Lower leg skin (tissue), 4 donors: ENCODE measurements around the gene JARID2. TPM values are rescaled to one million over a fixed set of nuclear protein-coding genes. Genes with fewer than 3 reads are reported as not detected.
A peak's percentile ranks its signal among the peaks of the same experiment; 100 is the strongest.

Experiments
- DNase-seq, 2 donors: peaks; one replicate each; pipeline ENCODE4 v3.0.0-alpha.2; 2019; ENCODE audit warnings: low spot score in 2 of 2
- H3K4me3 ChIP-seq: fragments of 200-600 bp; sonication (generic); 2 replicates; pipeline ENCODE4 v1.5.1; 2017; ENCODE audit warnings: mild to moderate bottlenecking, low read depth; ENCODE audit not compliant: poor library complexity, severe bottlenecking
- POLR2A ChIP-seq, 2 donors: fragments of 450-650 bp; IDR thresholded peaks; one replicate each; pipeline ENCODE4 v1.6.1; 2016 to 2017; ENCODE audit warnings: antibody characterized with exemption in 2 of 2, mild to moderate bottlenecking in 1 of 2, moderate library complexity in 1 of 2
- WGBS, 2 donors: methylation state at CpG; one replicate each; pipeline ENCODE4 v1.1.5; 2018; 5-methylcytosine and 5-hydroxymethylcytosine counted together
- intact Hi-C: fragments of 100-400 bp; cut with DNase I; formaldehyde crosslinking; loops from one replicate; pipeline ENCODE4 v1.15.0; 2023; ENCODE audit warnings: low total_unique reads
- total RNA-seq, 4 donors: library from RNA; depleted of rRNA; stranded (reverse); fragments of >200 nt; gene quantifications; one replicate each; pipeline ENCODE4 v1.1.0, GENCODE V29; 2016
- TF ChIP-seq, protein P1 (sequence below), 3 donors: fragments of 450-650 bp; IDR thresholded peaks; one replicate each; pipeline ENCODE4 v1.5.1; 2016; ENCODE audit warnings: antibody characterized with exemption in 3 of 3, mild to moderate bottlenecking in 3 of 3, moderate library complexity in 2 of 3

JARID2 gene
- total RNA-seq, 4 donors from 2014 or later = 17.9 to 24.2 (median 21.6) TPM

DNA sequence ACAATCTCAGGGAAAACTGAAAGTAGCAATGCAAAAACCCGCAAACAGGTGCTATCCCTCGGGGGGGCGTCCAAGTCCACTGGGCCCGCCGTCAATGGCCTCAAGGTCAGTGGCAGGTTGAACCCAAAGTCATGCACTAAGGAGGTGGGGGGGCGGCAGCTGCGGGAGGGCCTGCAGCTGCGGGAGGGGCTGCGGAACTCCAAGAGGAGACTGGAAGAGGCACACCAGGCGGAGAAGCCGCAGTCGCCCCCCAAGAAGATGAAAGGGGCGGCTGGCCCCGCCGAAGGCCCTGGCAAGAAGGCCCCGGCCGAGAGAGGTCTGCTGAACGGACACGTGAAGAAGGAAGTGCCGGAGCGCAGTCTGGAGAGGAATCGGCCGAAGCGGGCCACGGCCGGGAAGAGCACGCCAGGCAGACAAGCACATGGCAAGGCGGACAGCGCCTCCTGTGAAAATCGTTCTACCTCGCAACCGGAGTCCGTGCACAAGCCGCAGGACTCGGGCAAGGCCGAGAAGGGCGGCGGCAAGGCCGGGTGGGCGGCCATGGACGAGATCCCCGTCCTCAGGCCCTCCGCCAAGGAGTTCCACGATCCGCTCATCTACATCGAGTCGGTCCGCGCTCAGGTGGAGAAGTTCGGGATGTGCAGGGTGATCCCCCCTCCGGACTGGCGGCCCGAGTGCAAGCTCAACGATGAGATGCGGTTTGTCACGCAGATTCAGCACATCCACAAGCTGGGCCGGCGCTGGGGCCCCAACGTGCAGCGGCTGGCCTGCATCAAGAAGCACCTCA lies 250.7 kb downstream of the JARID2 start:
- H3K4me3 ChIP-seq = no peak overlapping the region
- intact Hi-C loops = no loop called here
- no peak for TF ChIP-seq POLR2A (IDR thresholded peaks at IDR 0.05)
- no peak for DNase-seq
- 95 to 98% methylated on average over 60 of the region's 60 CpGs for WGBS, 2 donors

DNA sequence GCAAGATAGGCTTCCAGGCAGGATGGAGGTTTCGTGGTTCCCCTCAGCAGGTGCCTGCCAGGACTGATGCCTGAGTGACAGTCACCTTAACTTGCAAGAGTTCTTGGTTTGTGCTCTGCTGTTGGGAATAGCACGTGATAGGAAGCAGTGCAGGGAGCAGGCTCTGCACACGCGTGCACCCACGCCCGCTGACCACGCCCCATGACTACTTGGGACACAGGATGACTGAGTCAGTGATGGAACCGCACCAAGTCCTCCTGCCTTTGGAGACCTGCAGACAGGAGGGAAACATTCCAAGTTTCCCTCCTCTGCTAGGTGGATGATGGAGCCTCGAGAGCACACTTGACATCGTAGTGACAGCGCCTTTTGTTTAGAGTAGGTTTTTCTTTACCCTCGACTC lies 252.8 kb downstream of the JARID2 start:
- peak; percentile 68 to 86 for DNase-seq
- TF ChIP-seq, protein P1, sequence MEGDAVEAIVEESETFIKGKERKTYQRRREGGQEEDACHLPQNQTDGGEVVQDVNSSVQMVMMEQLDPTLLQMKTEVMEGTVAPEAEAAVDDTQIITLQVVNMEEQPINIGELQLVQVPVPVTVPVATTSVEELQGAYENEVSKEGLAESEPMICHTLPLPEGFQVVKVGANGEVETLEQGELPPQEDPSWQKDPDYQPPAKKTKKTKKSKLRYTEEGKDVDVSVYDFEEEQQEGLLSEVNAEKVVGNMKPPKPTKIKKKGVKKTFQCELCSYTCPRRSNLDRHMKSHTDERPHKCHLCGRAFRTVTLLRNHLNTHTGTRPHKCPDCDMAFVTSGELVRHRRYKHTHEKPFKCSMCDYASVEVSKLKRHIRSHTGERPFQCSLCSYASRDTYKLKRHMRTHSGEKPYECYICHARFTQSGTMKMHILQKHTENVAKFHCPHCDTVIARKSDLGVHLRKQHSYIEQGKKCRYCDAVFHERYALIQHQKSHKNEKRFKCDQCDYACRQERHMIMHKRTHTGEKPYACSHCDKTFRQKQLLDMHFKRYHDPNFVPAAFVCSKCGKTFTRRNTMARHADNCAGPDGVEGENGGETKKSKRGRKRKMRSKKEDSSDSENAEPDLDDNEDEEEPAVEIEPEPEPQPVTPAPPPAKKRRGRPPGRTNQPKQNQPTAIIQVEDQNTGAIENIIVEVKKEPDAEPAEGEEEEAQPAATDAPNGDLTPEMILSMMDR (IDR thresholded peaks at IDR 0.05) = no peak
- no peak for TF ChIP-seq POLR2A (IDR thresholded peaks at IDR 0.05)
- WGBS, 2 donors = 58 to 65% methylated on average over 12 of the region's 12 CpGs
- H3K4me3 ChIP-seq = no peak overlapping the region
- intact Hi-C loops = no loop called here

DNA sequence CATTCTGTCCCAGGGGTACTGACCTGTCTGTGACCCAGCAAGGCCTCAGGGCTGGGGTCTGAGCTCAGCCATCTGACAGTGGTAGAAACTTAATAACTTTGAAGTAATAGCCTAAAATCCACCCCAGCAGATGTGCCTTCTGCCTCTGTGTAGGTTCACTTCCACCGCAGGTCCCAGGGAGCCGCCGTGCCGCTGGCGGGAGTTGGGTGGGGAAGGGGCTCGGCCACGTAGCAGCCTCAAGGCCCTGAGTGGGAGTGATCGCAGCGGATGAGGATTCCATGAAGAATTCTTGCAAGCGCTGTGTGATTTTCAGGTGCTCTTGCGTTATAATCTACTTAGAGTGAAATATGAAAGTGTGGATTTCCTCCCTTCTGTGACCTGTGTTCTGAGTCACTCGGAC lies 253.3 kb downstream of the JARID2 start:
- intact Hi-C loops = no loop called here
- 95% methylated on average over 12 of the region's 12 CpGs for WGBS, 2 donors
- TF ChIP-seq, protein P1 (IDR thresholded peaks at IDR 0.05) = no peak
- TF ChIP-seq POLR2A (IDR thresholded peaks at IDR 0.05) = no peak
- no peak overlapping the region for H3K4me3 ChIP-seq
- peak in 1 of 2 donors; percentile 67 for DNase-seq

DNA sequence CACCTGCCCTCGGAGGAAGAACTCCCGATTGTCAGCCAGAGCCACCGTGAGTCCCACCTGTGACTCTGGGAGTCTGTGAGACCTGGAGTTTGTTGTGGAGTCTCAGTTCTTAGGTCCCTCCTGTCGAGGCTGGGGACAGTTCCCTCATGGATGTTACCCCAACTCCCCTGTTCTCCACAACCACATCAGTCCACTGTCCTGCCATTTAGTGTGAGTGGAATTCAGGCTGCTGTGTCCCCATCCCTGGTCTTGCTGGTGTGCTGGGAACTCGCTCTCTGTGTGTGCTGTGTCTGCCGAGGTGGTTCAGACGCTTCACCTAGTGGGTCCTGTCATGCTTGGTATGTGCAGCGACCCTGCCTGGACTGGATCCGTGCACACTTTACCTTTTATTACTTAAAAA lies 253.7 kb downstream of the JARID2 start:
- no peak for TF ChIP-seq POLR2A (IDR thresholded peaks at IDR 0.05)
- TF ChIP-seq, protein P1 (IDR thresholded peaks at IDR 0.05) = no peak
- H3K4me3 ChIP-seq = no peak overlapping the region
- 91 to 93% methylated on average over 9 of the region's 9 CpGs for WGBS, 2 donors
- intact Hi-C loops = no loop called here
- DNase-seq = peak in 1 of 2 donors; percentile 74

DNA sequence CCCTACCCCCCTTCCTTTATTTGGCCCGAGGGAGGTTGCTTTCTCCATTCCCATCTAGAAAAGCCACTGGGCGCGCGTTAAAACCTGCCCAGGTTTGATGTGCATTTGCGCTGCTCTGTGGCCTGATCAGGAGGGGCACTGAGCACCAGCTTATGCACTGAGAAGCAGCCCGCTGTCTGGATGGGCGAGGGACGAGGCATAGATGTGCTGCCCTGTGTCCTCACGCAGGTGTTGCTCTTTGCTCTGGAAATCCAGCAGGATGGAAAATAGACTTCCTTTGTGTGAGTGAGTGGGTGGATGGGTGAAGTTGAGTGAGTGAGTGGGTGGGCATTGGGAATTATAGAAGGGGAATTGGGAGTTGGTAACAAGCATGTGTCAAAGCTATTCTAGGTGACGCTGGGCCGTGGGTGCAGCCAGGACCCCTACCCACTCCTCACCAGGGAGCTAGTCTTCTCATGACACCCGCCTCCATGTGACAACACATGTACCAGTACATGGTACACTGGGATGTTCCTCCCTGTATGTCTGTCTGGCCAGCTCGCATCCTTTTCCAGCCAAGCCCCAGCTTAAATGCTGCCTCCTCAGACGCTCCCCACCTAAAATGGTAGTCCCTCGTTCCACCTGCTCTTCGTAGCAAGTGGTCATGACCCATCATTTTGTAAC lies 254.3 kb downstream of the JARID2 start:
- intact Hi-C loops = no loop called here
- WGBS, 2 donors = 90 to 92% methylated on average over 16 of the region's 16 CpGs
- H3K4me3 ChIP-seq = no peak overlapping the region
- no peak for TF ChIP-seq POLR2A (IDR thresholded peaks at IDR 0.05)
- TF ChIP-seq, protein P1 (IDR thresholded peaks at IDR 0.05) = no peak
- DNase-seq = peak in 1 of 2 donors; percentile 45
